Measurements from ENCODE around the gene RXRA.

Gene RXRA

GRCh38 chr9:134290603-134291451 lies 35.4 kb upstream of the RXRA start:
- Histone ChIP-seq H3K27me3 (ENCODE audit: control insufficient read depth, insufficient read depth, low read length) (no peaks in the 10 kb centered on the region), H3K4me2 (ENCODE audit: low read length) (no peak overlapping the region), H3K4me3 (ENCODE audit: low read depth, low read length) (no peak overlapping the region), H3K36me3 (ENCODE audit: control insufficient read depth, insufficient read depth, low read length) (no peaks in the 10 kb centered on the region), H3K9ac (no peak overlapping the region), H3K27ac (no peak overlapping the region), H2AFZ (no peak overlapping the region), H3K79me2 (no peaks in the 10 kb centered on the region), H3K4me1 (no peaks in the 10 kb centered on the region), H3K9me3 (ENCODE audit: control insufficient read depth, low read length) (no peaks in the 10 kb centered on the region)
- TF ChIP-seq CTCF (IDR thresholded peaks at IDR 0.05): no peak

GRCh38 chr9:134291452-134291881 lies 34.8 kb upstream of the RXRA start:
- Histone ChIP-seq H3K4me3 (ENCODE audit: low read depth, low read length) (no peak overlapping the region), H3K4me1 (no peaks in the 10 kb centered on the region), H3K27me3 (ENCODE audit: control insufficient read depth, insufficient read depth, low read length) (no peaks in the 10 kb centered on the region), H3K36me3 (ENCODE audit: control insufficient read depth, insufficient read depth, low read length) (no peaks in the 10 kb centered on the region), H3K9me3 (ENCODE audit: control insufficient read depth, low read length) (no peaks in the 10 kb centered on the region), H2AFZ (no peak overlapping the region), H3K9ac (no peak overlapping the region), H3K4me2 (ENCODE audit: low read length) (no peak overlapping the region), H3K79me2 (no peaks in the 10 kb centered on the region), H3K27ac (no peak overlapping the region)
- no peak for TF ChIP-seq CTCF (IDR thresholded peaks at IDR 0.05)

GRCh38 chr9:134291961-134292871 lies 34.0 kb upstream of the RXRA start:
- H3K27ac ChIP-seq: no peak overlapping the region
- TF ChIP-seq CTCF (IDR thresholded peaks at IDR 0.05): no peak
- no peak overlapping the region for H2AFZ ChIP-seq
- no peaks in the 10 kb centered on the region for H3K4me1 ChIP-seq
- H3K9ac ChIP-seq: no peak overlapping the region
- no peaks in the 10 kb centered on the region for H3K27me3 ChIP-seq (ENCODE audit: control insufficient read depth, insufficient read depth, low read length)
- no peaks in the 10 kb centered on the region for H3K79me2 ChIP-seq
- H3K36me3 ChIP-seq (ENCODE audit: control insufficient read depth, insufficient read depth, low read length): no peaks in the 10 kb centered on the region
- H3K4me3 ChIP-seq (ENCODE audit: low read depth, low read length): no peak overlapping the region
- H3K9me3 ChIP-seq (ENCODE audit: control insufficient read depth, low read length): no peaks in the 10 kb centered on the region
- H3K4me2 ChIP-seq (ENCODE audit: low read length): no peak overlapping the region

- no peak overlapping the region for H2AFZ ChIP-seq
- H3K9ac ChIP-seq: no peak overlapping the region
- TF ChIP-seq CTCF (IDR thresholded peaks at IDR 0.05): no peak
- no peak overlapping the region for H3K4me2 ChIP-seq (ENCODE audit: low read length)
- H3K4me3 ChIP-seq (ENCODE audit: low read depth, low read length): no peak overlapping the region
- H3K36me3 ChIP-seq (ENCODE audit: control insufficient read depth, insufficient read depth, low read length): no peaks in the 10 kb centered on the region
- no peaks in the 10 kb centered on the region for H3K9me3 ChIP-seq (ENCODE audit: control insufficient read depth, low read length)
- H3K27me3 ChIP-seq (ENCODE audit: control insufficient read depth, insufficient read depth, low read length): no peaks in the 10 kb centered on the region
- H3K27ac ChIP-seq: no peak overlapping the region
- no peaks in the 10 kb centered on the region for H3K4me1 ChIP-seq
- H3K79me2 ChIP-seq: no peaks in the 10 kb centered on the region
Observed at GRCh38 chr9:134293031-134293521, 33.2 kb upstream of the RXRA start.

Data from parathyroid adenoma (tissue), 2 donors.